Mammary epithelial cell (primary cell): ENCODE data around the gene KLHL41.

Source experiments
- CTCF ChIP-seq, 2 donors: IDR thresholded peaks in 1 of 2; conservative IDR thresholded peaks in 1 of 2; 2 replicates each; pipeline ENCODE4 v1.5.1; 2011 to 2012; ENCODE audit warnings: inconsistent platforms in 2 of 2, low read length in 2 of 2, mild to moderate bottlenecking in 2 of 2, control low read depth in 1 of 2, low read depth in 1 of 2; ENCODE audit not compliant: insufficient read depth in 1 of 2; ENCODE audit errors: extremely low read depth in 1 of 2
- EZH2 ChIP-seq: IDR thresholded peaks from 2 replicates; pipeline ENCODE4 v1.6.1; 2012; ENCODE audit warnings: low read length, inconsistent platforms, borderline replicate concordance

DNA sequence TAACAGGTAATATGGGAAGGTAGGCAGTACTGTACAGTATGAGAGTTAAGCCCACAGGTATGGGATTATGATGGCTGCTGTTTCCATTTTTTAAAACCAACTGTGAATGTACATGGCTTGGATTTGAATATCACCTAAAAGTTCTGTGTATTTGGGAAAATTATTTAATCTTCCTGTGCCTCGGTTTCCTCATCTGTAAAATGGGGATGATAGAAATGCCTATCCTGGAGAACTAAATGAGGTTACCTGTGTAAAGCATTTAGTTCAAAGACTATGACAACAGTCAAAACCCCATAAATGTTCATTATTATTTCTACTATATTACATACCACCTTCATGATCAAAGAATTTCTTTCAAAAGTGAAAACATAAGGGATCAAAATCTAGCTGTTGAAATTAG is 3.6 kb downstream of the KLHL41 start:
- TF ChIP-seq CTCF (conservative IDR thresholded peaks at IDR 0.05 in 1 of 2, IDR thresholded peaks at IDR 0.05 in 1 of 2; ENCODE audit: extremely low read depth in 1 of 2, insufficient read depth in 1 of 2, low read depth in 1 of 2, low read length in 2 of 2) (no peak), EZH2 (no peak)
